Jurkat, Clone E6-1 (cell line): ENCODE data around the gene GART.
A peak's percentile ranks its signal among the peaks of the same experiment; 100 is the strongest.
"Not testable (repeated sequence)": the region's sequence is repeated elsewhere in the genome, so short reads cannot be mapped to it uniquely, and the experiment has no call there.

ENCODE experiments used
- DNase-seq: peaks from one replicate; pipeline ENCODE4 v3.0.0-alpha.2; 2011; ENCODE audit warnings: low read depth, low spot score
- H3K4me3 ChIP-seq: 2 replicates; pipeline ENCODE4 v1.5.1; 2011; ENCODE audit warnings: mild to moderate bottlenecking, low read length, control low read depth, moderate library complexity

The GART gene

GRCh38 chr21:33531007-33531406 lies 10.9 kb downstream of the GART start:
- DNase-seq = no peak
- H3K4me3 ChIP-seq = no peak overlapping the region

- no peak overlapping the region for H3K4me3 ChIP-seq
- DNase-seq = no peak
Measured at GRCh38 chr21:33522953-33523349, 19.0 kb downstream of the GART start.

GRCh38 chr21:33522297-33522952 lies 19.5 kb downstream of the GART start:
- DNase-seq = no peak

GRCh38 chr21:33518899-33519298 lies 23.0 kb downstream of the GART start:
- no peak for DNase-seq
- H3K4me3 ChIP-seq = no peak overlapping the region

More at GRCh38 chr21:33522297-33522952, 19.5 kb downstream of the GART start:
- no peak overlapping the region for H3K4me3 ChIP-seq

- DNase-seq = no peak
- H3K4me3 ChIP-seq = no peak overlapping the region
Measured at GRCh38 chr21:33514229-33514628, 27.7 kb downstream of the GART start.

- H3K4me3 ChIP-seq = no peak overlapping the region
- DNase-seq = no peak
Measured at GRCh38 chr21:33512481-33512880, 29.4 kb downstream of the GART start.

GRCh38 chr21:33511639-33512038 lies 30.3 kb downstream of the GART start:
- no peak overlapping the region for H3K4me3 ChIP-seq
- no peak for DNase-seq

- no peak for DNase-seq
- no peak overlapping the region for H3K4me3 ChIP-seq
Measured at GRCh38 chr21:33510826-33511225, 31.1 kb downstream of the GART start.

GRCh38 chr21:33507003-33507402 lies 34.9 kb downstream of the GART start:
- not testable (repeated sequence) for DNase-seq, H3K4me3 ChIP-seq

- no peak for DNase-seq
- H3K4me3 ChIP-seq = no peak overlapping the region
Measured at GRCh38 chr21:33505833-33506232, 36.1 kb downstream of the GART start.

GRCh38 chr21:33496345-33496744 lies 45.6 kb downstream of the GART start:
- H3K4me3 ChIP-seq = no peak overlapping the region
- no peak for DNase-seq

- no peak for DNase-seq
- H3K4me3 ChIP-seq = no peak overlapping the region
Measured at GRCh38 chr21:33495743-33496142, 46.2 kb downstream of the GART start.

GRCh38 chr21:33493756-33494155 lies 48.2 kb downstream of the GART start:
- no peak for DNase-seq
- H3K4me3 ChIP-seq = no peak overlapping the region

GRCh38 chr21:33492571-33492970 lies 49.3 kb downstream of the GART start:
- DNase-seq = no peak
- H3K4me3 ChIP-seq = no peak overlapping the region

- DNase-seq = peak; percentile 93
- H3K4me3 ChIP-seq = peak within 1 kb of the TSS; percentile 76
Measured at GRCh38 chr21:33491373-33492102, 50.4 kb downstream of the GART start, which contains the start of gene DNAJC28. DNAJC28 (minus strand) TSS chr21:33491716; CDS start chr21:33489393, 2,323 bp downstream.

- peak overlapping the region; percentile 76 for H3K4me3 ChIP-seq
- DNase-seq = no peak
Measured at GRCh38 chr21:33490991-33491372, 50.9 kb downstream of the GART start.

- no peak for DNase-seq
- H3K4me3 ChIP-seq = no peak overlapping the region
Measured at GRCh38 chr21:33488936-33489335, 53.0 kb downstream of the GART start.

GRCh38 chr21:33487996-33488395 lies 53.9 kb downstream of the GART start:
- DNase-seq = no peak
- no peak overlapping the region for H3K4me3 ChIP-seq

GRCh38 chr21:33481314-33481943 lies 60.5 kb downstream of the GART start:
- no peak for DNase-seq
- no peak overlapping the region for H3K4me3 ChIP-seq

- H3K4me3 ChIP-seq = peak overlapping the region; percentile 84
- DNase-seq = no peak
Measured at GRCh38 chr21:33480481-33481103, 61.3 kb downstream of the GART start.
